ENCODE data around the gene MRPL33.

- TF ChIP-seq GATA2 (IDR thresholded peaks at IDR 0.05; ENCODE audit: low read depth, low read length) (no peak), GATA3 (IDR thresholded peaks at IDR 0.05; ENCODE audit: low read depth, low read length) (no peak)
Observed at GRCh38 chr2:27800856-27801255, 29.3 kb downstream of the MRPL33 start.
